ENCODE results near the gene USE1. TPM values are rescaled to one million over a fixed set of nuclear protein-coding genes. Genes with fewer than 3 reads are reported as not detected.

USE1 gene
- total RNA-seq, 1 experiment from 2014 or later = 32.5 TPM

- POLR2A ChIA-PET (ENCODE audit: unreplicated experiment) = interaction anchor here (0.6 kb wide), 1 partner anchor 635 kb away, joined by 3 read pairs; no protein-coding TSS in a partner anchor
Measured at GRCh38 chr19:17254636-17255035, 39.5 kb downstream of the USE1 start.

GRCh38 chr19:17255150-17255621 is 40.0 kb downstream of the USE1 start:
- TF ChIP-seq CTCF (conservative IDR thresholded peaks at IDR 0.05; ENCODE audit: low read depth, low read length) (no peak), EZH2 (IDR thresholded peaks at IDR 0.05; ENCODE audit: low read length, unreplicated experiment) (no peak), EZH2phosphoT487 (IDR thresholded peaks at IDR 0.05; ENCODE audit: borderline replicate concordance, low read length) (no peak)
- Histone ChIP-seq H3K27me3 (ENCODE audit: low read length) (no peaks in the 10 kb centered on the region), H3K27ac (ENCODE audit: low read length) (no peak overlapping the region), H2AFZ (ENCODE audit: low read length) (no peak overlapping the region), H4K20me1 (ENCODE audit: low read length) (no peaks in the 10 kb centered on the region), H3K9me3 (ENCODE audit: low read length) (0 out of 2 replicates have a peak, but pooled peaks cover 5% of the 10 kb centered on the region), H3K36me3 (ENCODE audit: low read depth, low read length) (no peaks in the 10 kb centered on the region), H3K4me1 (ENCODE audit: insufficient read depth, low read length) (no peaks in the 10 kb centered on the region), H3K9ac (ENCODE audit: low read length) (no peak overlapping the region), H3F3A (ENCODE audit: low read length, unreplicated experiment) (no peaks in the 10 kb centered on the region), H3K79me2 (ENCODE audit: low read length) (no peaks in the 10 kb centered on the region), H3K4me2 (ENCODE audit: low read length) (no peak overlapping the region), H3K9me2 (replicated peaks; ENCODE audit: low read length) (no peaks in the 10 kb centered on the region), H3K4me3 (ENCODE audit: low read length) (no peak overlapping the region)
- ATAC-seq (no peak), DNase-seq (peak; percentile 34)
- no TSS peak for BruUV-seq (replicated peaks)
- POLR2A ChIA-PET (ENCODE audit: unreplicated experiment) = interaction anchor here (0.6 kb wide), 1 partner anchor 634 kb away, joined by 3 read pairs; no protein-coding TSS in a partner anchor
- CTCF ChIA-PET = interaction anchor here (1.2 kb wide), 1 partner anchor 8 kb away, joined by 5 read pairs; no protein-coding TSS in a partner anchor
- intact Hi-C loops (cut with micrococcal nuclease) = no loop called here

More at GRCh38 chr19:17254636-17255035, 39.5 kb downstream of the USE1 start:
- no peak for TF ChIP-seq EZH2phosphoT487 (IDR thresholded peaks at IDR 0.05; ENCODE audit: borderline replicate concordance, low read length)
- TF ChIP-seq CTCF (conservative IDR thresholded peaks at IDR 0.05; ENCODE audit: low read depth, low read length) = no peak
- TF ChIP-seq EZH2 (IDR thresholded peaks at IDR 0.05; ENCODE audit: low read length, unreplicated experiment) = no peak
- no peaks in the 10 kb centered on the region for H3K27me3 ChIP-seq (ENCODE audit: low read length)
- H3K9me2 ChIP-seq (replicated peaks; ENCODE audit: low read length) = no peaks in the 10 kb centered on the region
- H2AFZ ChIP-seq (ENCODE audit: low read length) = no peak overlapping the region
- H3K4me1 ChIP-seq (ENCODE audit: insufficient read depth, low read length) = 0 out of 2 replicates have a peak, but pooled peaks cover 2% of the 10 kb centered on the region
- CTCF ChIA-PET = interaction anchor here (1.2 kb wide), 1 partner anchor 8 kb away, joined by 5 read pairs; no protein-coding TSS in a partner anchor
- no peaks in the 10 kb centered on the region for H3F3A ChIP-seq (ENCODE audit: low read length, unreplicated experiment)
- no peak overlapping the region for H3K9ac ChIP-seq (ENCODE audit: low read length)
- BruUV-seq (replicated peaks) = no TSS peak
- H4K20me1 ChIP-seq (ENCODE audit: low read length) = no peaks in the 10 kb centered on the region
- H3K79me2 ChIP-seq (ENCODE audit: low read length) = no peaks in the 10 kb centered on the region
- H3K9me3 ChIP-seq (ENCODE audit: low read length) = 0 out of 2 replicates have a peak, but pooled peaks cover 3% of the 10 kb centered on the region
- H3K27ac ChIP-seq (ENCODE audit: low read length) = no peak overlapping the region
- no peak overlapping the region for H3K4me3 ChIP-seq (ENCODE audit: low read length)
- ATAC-seq = no peak
- intact Hi-C loops (cut with micrococcal nuclease) = no loop called here
- H3K4me2 ChIP-seq (ENCODE audit: low read length) = no peak overlapping the region
- H3K36me3 ChIP-seq (ENCODE audit: low read depth, low read length) = no peaks in the 10 kb centered on the region
- no peak for DNase-seq

GRCh38 chr19:17256130-17256529 is 41.0 kb downstream of the USE1 start:
- Histone ChIP-seq H3K27ac (ENCODE audit: low read length) (no peak overlapping the region), H3K9me2 (replicated peaks; ENCODE audit: low read length) (no peaks in the 10 kb centered on the region), H3K4me1 (ENCODE audit: insufficient read depth, low read length) (no peaks in the 10 kb centered on the region), H3K27me3 (ENCODE audit: low read length) (no peaks in the 10 kb centered on the region), H3K4me2 (ENCODE audit: low read length) (no peak overlapping the region), H3K36me3 (ENCODE audit: low read depth, low read length) (no peaks in the 10 kb centered on the region), H3F3A (ENCODE audit: low read length, unreplicated experiment) (no peaks in the 10 kb centered on the region), H4K20me1 (ENCODE audit: low read length) (no peaks in the 10 kb centered on the region), H3K79me2 (ENCODE audit: low read length) (no peaks in the 10 kb centered on the region), H3K9me3 (ENCODE audit: low read length) (0 out of 2 replicates have a peak, but pooled peaks cover 5% of the 10 kb centered on the region), H2AFZ (ENCODE audit: low read length) (no peak overlapping the region), H3K4me3 (ENCODE audit: low read length) (no peak overlapping the region), H3K9ac (ENCODE audit: low read length) (no peak overlapping the region)
- no peak for TF ChIP-seq EZH2 (IDR thresholded peaks at IDR 0.05; ENCODE audit: low read length, unreplicated experiment)
- TF ChIP-seq EZH2phosphoT487 (IDR thresholded peaks at IDR 0.05; ENCODE audit: borderline replicate concordance, low read length) = no peak
- TF ChIP-seq CTCF (conservative IDR thresholded peaks at IDR 0.05; ENCODE audit: low read depth, low read length) = no peak
- ATAC-seq (no peak), DNase-seq (no peak)
- POLR2A ChIA-PET (ENCODE audit: unreplicated experiment) = interaction anchor here (0.5 kb wide), 1 partner anchor 160 kb away, joined by 31 read pairs; no protein-coding TSS in a partner anchor
- CTCF ChIA-PET = no interaction called here
- intact Hi-C loops (cut with micrococcal nuclease) = no loop called here
- no TSS peak for BruUV-seq (replicated peaks)

All from PC-3 (cell line).